Uterus (tissue), 4 donors: ENCODE measurements around the gene KIF26A. TPM values are rescaled to one million over a fixed set of nuclear protein-coding genes. Genes with fewer than 3 reads are reported as not detected.

Experiments used
- DNase-seq, 2 donors: peaks; one replicate each; pipeline ENCODE4 v3.0.0-alpha.2; 2019 to 2020
- H3K27ac ChIP-seq, 2 donors: fragments of 200-600 bp; sonication (generic); 1 replicate in 1 of 2; 2 replicates in 1 of 2; pipeline ENCODE4 v1.5.1; 2016 to 2018
- H3K27me3 ChIP-seq, 2 donors: fragments of 200-600 bp; sonication (generic); one replicate each; pipeline ENCODE4 v1.5.1; 2018 to 2019; ENCODE audit warnings: control low read depth in 1 of 2
- H3K36me3 ChIP-seq, 2 donors: fragments of 200-600 bp; sonication (generic); one replicate each; pipeline ENCODE4 v1.5.1; 2019; ENCODE audit warnings: control low read depth in 1 of 2
- H3K4me1 ChIP-seq, 2 donors: fragments of 200-600 bp; sonication (generic); one replicate each; pipeline ENCODE4 v1.5.1; 2018 to 2019; ENCODE audit warnings: control low read depth in 1 of 2
- H3K4me3 ChIP-seq, 2 donors: fragments of 200-600 bp; sonication (generic); 1 replicate in 1 of 2; 2 replicates in 1 of 2; pipeline ENCODE4 v1.5.1; 2018 to 2019; ENCODE audit warnings: mild to moderate bottlenecking in 1 of 2
- H3K9me3 ChIP-seq, 2 donors: fragments of 200-600 bp; sonication (generic); one replicate each; pipeline ENCODE4 v1.5.1; 2019; ENCODE audit warnings: control low read depth in 1 of 2
- CTCF ChIP-seq, 4 experiments: fragments of 200-600 bp in 2 of 4; fragments of 450-650 bp in 2 of 4; sonication (generic) in 2 of 4; IDR thresholded peaks; one replicate each; pipeline ENCODE4 v1.5.1; 2016 to 2019; ENCODE audit warnings: antibody characterized with exemption in 4 of 4, mild to moderate bottlenecking in 2 of 4, moderate library complexity in 1 of 4
- POLR2A ChIP-seq, 2 donors: fragments of 450-650 bp; IDR thresholded peaks; one replicate each; pipeline ENCODE4 v1.6.1; 2016; ENCODE audit warnings: antibody characterized with exemption in 2 of 2, mild to moderate bottlenecking in 1 of 2, moderate library complexity in 1 of 2
- intact Hi-C: fragments of 100-400 bp; cut with DNase I; formaldehyde crosslinking; loops from one replicate; pipeline ENCODE4 v1.15.1; 2023; ENCODE audit warnings: low total_unique reads
- total RNA-seq, 4 donors: library from RNA; depleted of rRNA in 3 of 4; stranded (reverse); fragments of >200 nt in 3 of 4; gene quantifications; one replicate each; pipeline versions ENCODE4 v1.1.0 to v1.2.4, GENCODE V29; 2014 to 2023
- donor health status: DM: yes; HTN: yes; CAD: no.

Gene KIF26A
- total RNA-seq, 4 donors from 2014 or later, result 4.1 to 10.5 (median 7.5) TPM

GRCh38 chr14:104133496-104133895, 4.9 kb upstream of the KIF26A start:
- no peaks in the 10 kb centered on the region for H3K27me3 ChIP-seq

GRCh38 chr14:104134061-104134965, 4.1 kb upstream of the KIF26A start:
- H3K4me3 ChIP-seq, result no peak overlapping the region
- peaks cover 0 to 24% of the 10 kb centered on the region in 2 donors for H3K4me1 ChIP-seq
- intact Hi-C loops, result loop anchor here (10.0 kb wide), 1 partner anchor 430 kb away; no protein-coding TSS in a partner anchor
- H3K27me3 ChIP-seq, result no peaks in the 10 kb centered on the region
- H3K36me3 ChIP-seq, result no peaks in the 10 kb centered on the region
- no peak for DNase-seq
- H3K9me3 ChIP-seq, result no peaks in the 10 kb centered on the region
- no peak overlapping the region for H3K27ac ChIP-seq
- TF ChIP-seq CTCF (IDR thresholded peaks at IDR 0.05), result no peak
- no peak for TF ChIP-seq POLR2A (IDR thresholded peaks at IDR 0.05)

More at GRCh38 chr14:104133496-104133895, 4.9 kb upstream of the KIF26A start:
- Histone ChIP-seq H3K4me3 (no peak overlapping the region), H3K4me1 (peaks cover 0 to 20% of the 10 kb centered on the region in 2 donors), H3K36me3 (no peaks in the 10 kb centered on the region), H3K9me3 (no peaks in the 10 kb centered on the region), H3K27ac (no peak overlapping the region)
- DNase-seq, result no peak
- TF ChIP-seq POLR2A (IDR thresholded peaks at IDR 0.05), result no peak
- intact Hi-C loops, result loop anchor here (10.0 kb wide), 1 partner anchor 431 kb away; no protein-coding TSS in a partner anchor

GRCh38 chr14:104135121-104135903, 3.1 kb upstream of the KIF26A start:
- DNase-seq, result no peak
- H3K4me3 ChIP-seq, result no peak overlapping the region
- no peak overlapping the region for H3K27ac ChIP-seq
- H3K4me1 ChIP-seq, result peaks cover 0 to 24% of the 10 kb centered on the region in 2 donors
- H3K36me3 ChIP-seq, result no peaks in the 10 kb centered on the region
- no peaks in the 10 kb centered on the region for H3K9me3 ChIP-seq
- H3K27me3 ChIP-seq, result no peaks in the 10 kb centered on the region
- intact Hi-C loops, result loop anchor here (10.0 kb wide), 1 partner anchor 429 kb away; no protein-coding TSS in a partner anchor
- no peak for TF ChIP-seq CTCF (IDR thresholded peaks at IDR 0.05)
- TF ChIP-seq POLR2A (IDR thresholded peaks at IDR 0.05), result no peak

- Histone ChIP-seq H3K36me3 (no peaks in the 10 kb centered on the region), H3K27me3 (no peaks in the 10 kb centered on the region)
- intact Hi-C loops, result loop anchor here (10.0 kb wide), 1 partner anchor 429 kb away; no protein-coding TSS in a partner anchor
These were observed 2.4 kb upstream of the KIF26A start for GRCh38 chr14:104135904-104136471.

More at GRCh38 chr14:104135904-104136471, 2.4 kb upstream of the KIF26A start:
- H3K27ac ChIP-seq, result no peak overlapping the region
- H3K4me1 ChIP-seq, result peaks cover 0 to 24% of the 10 kb centered on the region in 2 donors
- TF ChIP-seq POLR2A (IDR thresholded peaks at IDR 0.05) (no peak), CTCF (IDR thresholded peaks at IDR 0.05) (no peak)
- H3K4me3 ChIP-seq, result no peak overlapping the region
- no peak for DNase-seq
- H3K9me3 ChIP-seq, result no peaks in the 10 kb centered on the region
